Keratinocyte (primary cell): ENCODE measurements around the gene GNB1L. TPM values are rescaled to one million over a fixed set of nuclear protein-coding genes. Genes with fewer than 3 reads are reported as not detected.
A peak's percentile ranks its signal among the peaks of the same experiment; 100 is the strongest.

Experiments
- DNase-seq: peaks from one replicate; pipeline ENCODE4 v3.0.0-alpha.2; 2011; ENCODE audit warnings: low read depth, missing footprints, low spot score
- FAIRE-seq: peaks from 2 replicates; lab custom pipeline; 2011; peaks lifted over from hg19 to GRCh38; lab: Jason Lieb, UNC
- H2AFZ ChIP-seq: 2 replicates; pipeline ENCODE4 v1.6.0; 2012; ENCODE audit warnings: low read length, control low read depth, inconsistent platforms; ENCODE audit not compliant: control insufficient read depth
- H3K27ac ChIP-seq: 2 replicates; pipeline ENCODE4 v1.5.1; 2011; ENCODE audit warnings: low read length; ENCODE audit not compliant: control insufficient read depth, insufficient read depth
- H3K27me3 ChIP-seq: 3 replicates; pipeline ENCODE4 v1.6.0; 2011; ENCODE audit warnings: low read length; ENCODE audit not compliant: control insufficient read depth, insufficient read depth; ENCODE audit errors: extremely low read depth
- H3K36me3 ChIP-seq, 2 experiments: 2 replicates in 1 of 2; 3 replicates in 1 of 2; pipeline ENCODE4 v1.5.1; 2011; ENCODE audit warnings: low read length in 2 of 2, mild to moderate bottlenecking in 1 of 2; ENCODE audit not compliant: control insufficient read depth in 2 of 2, insufficient read depth in 2 of 2; ENCODE audit errors: extremely low read depth in 1 of 2
- H3K4me1 ChIP-seq: 3 replicates; pipeline ENCODE4 v1.5.1; 2011; ENCODE audit warnings: low read length; ENCODE audit not compliant: control insufficient read depth, insufficient read depth; ENCODE audit errors: extremely low read depth
- H3K4me2 ChIP-seq: 3 replicates; pipeline ENCODE4 v1.6.0; 2011; ENCODE audit warnings: low read depth, low read length; ENCODE audit not compliant: control insufficient read depth, insufficient read depth; ENCODE audit errors: extremely low read depth
- H3K4me3 ChIP-seq, 3 experiments: fragments of 200-600 bp in 1 of 3; sonication (generic) in 1 of 3; 2 replicates in 2 of 3; 3 replicates in 1 of 3; pipeline ENCODE4 v1.5.1; 2011 to 2016; ENCODE audit warnings: low read length in 3 of 3, mild to moderate bottlenecking in 3 of 3, control low read depth in 2 of 3, inconsistent platforms in 1 of 3, low read depth in 1 of 3, mixed read lengths in 1 of 3, mixed run types in 1 of 3, moderate library complexity in 1 of 3; ENCODE audit not compliant: control insufficient read depth in 2 of 3, insufficient read depth in 2 of 3; ENCODE audit errors: extremely low read depth in 1 of 3
- H3K79me2 ChIP-seq: 2 replicates; pipeline ENCODE4 v1.6.0; 2012; ENCODE audit warnings: low read length; ENCODE audit not compliant: control insufficient read depth, insufficient read depth
- H3K9ac ChIP-seq: 3 replicates; pipeline ENCODE4 v1.6.0; 2011; ENCODE audit warnings: low read length; ENCODE audit not compliant: control insufficient read depth, insufficient read depth; ENCODE audit errors: extremely low read depth
- H3K9me1 ChIP-seq: 3 replicates; pipeline ENCODE4 v1.6.0; 2011; ENCODE audit warnings: low read length; ENCODE audit not compliant: control insufficient read depth, insufficient read depth; ENCODE audit errors: extremely low read depth
- H3K9me3 ChIP-seq: 2 replicates; pipeline ENCODE4 v1.5.1; 2012; ENCODE audit warnings: low read depth, low read length; ENCODE audit not compliant: control insufficient read depth
- H4K20me1 ChIP-seq: 3 replicates; pipeline ENCODE4 v1.6.0; 2011; ENCODE audit warnings: low read length; ENCODE audit not compliant: control insufficient read depth, insufficient read depth; ENCODE audit errors: extremely low read depth
- CTCF ChIP-seq, 3 experiments: IDR thresholded peaks in 1 of 3; conservative IDR thresholded peaks in 1 of 3; optimal IDR thresholded peaks in 1 of 3; 2 replicates in 2 of 3; 3 replicates in 1 of 3; pipeline versions ENCODE3 to v1.5.1; 2011; ENCODE audit warnings: low read length in 3 of 3, mild to moderate bottlenecking in 3 of 3, moderate library complexity in 2 of 3, control low read depth in 1 of 3, inconsistent platforms in 1 of 3; ENCODE audit not compliant: insufficient read depth in 2 of 3; ENCODE audit errors: extremely low read depth in 1 of 3
- EZH2 ChIP-seq: IDR thresholded peaks from one replicate; pipeline ENCODE4 v1.6.1; 2012; ENCODE audit warnings: inconsistent platforms, mild to moderate bottlenecking, low read length, moderate library complexity
- dilution Hi-C: fragments of 300-500 bp; cut with MboI; formaldehyde crosslinking; loops from one replicate; pipeline ENCODE4 v1.7.0; 2020; ENCODE audit warnings: low sequenced_read_pairs; ENCODE audit not compliant: extremely low pct_ligation_motif_present
- polyA plus RNA-seq, 5 experiments: library from polyadenylated mRNA; depleted of rRNA in 3 of 5; stranded (reverse) in 3 of 5; stranded (forward) in 1 of 5; unstranded in 1 of 5; fragments of >200 nt; gene quantifications; 1 replicate in 1 of 5; 2 replicates in 3 of 5; 3 replicates in 1 of 5; pipeline versions ENCODE4 v1.2.1 to v1.2.3, GENCODE V29; 2011 to 2012; ENCODE audit warnings: missing spikeins in 2 of 5, low read depth in 1 of 5, low replicate concordance in 1 of 5

Gene GNB1L
- polyA plus RNA-seq, 1 donor (not counting 4 experiments of a cell fraction or from before 2014, with no cell fraction given), result 2.0 TPM

DNA sequence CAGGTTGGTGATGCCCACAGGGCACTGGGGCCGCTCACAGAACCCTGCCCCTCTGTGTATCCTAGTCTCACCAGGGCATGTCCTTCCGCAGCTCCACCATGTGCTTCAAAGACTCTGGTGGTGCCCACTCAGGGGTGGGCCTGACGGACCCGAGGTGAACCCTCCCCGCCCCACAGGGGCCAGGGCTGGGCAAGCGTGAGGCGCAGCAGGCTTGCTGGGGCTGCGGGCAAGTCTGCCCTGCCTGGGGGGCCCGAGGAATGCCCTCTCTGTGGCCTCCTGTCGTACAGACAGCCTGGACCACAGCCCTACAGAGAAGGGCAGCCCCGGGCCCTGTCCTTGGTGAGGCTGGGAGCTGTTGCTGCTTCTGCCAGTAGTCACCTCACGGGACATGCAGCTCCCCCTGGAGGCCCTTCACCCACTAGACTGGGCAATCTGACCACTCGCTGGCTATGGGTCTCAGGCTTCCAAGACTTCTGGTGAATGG lies 53.9 kb downstream of the GNB1L start:
- no peaks in the 10 kb centered on the region for H4K20me1 ChIP-seq
- peaks cover 16% of the 10 kb centered on the region for H3K4me1 ChIP-seq
- H3K36me3 ChIP-seq, result peaks cover 0 to 4% of the 10 kb centered on the region in 2 experiments
- DNase-seq (no peak), FAIRE-seq (no peak)
- no peak overlapping the region for H3K4me3 ChIP-seq
- no peak overlapping the region for H3K4me2 ChIP-seq
- no peak overlapping the region for H3K9ac ChIP-seq
- no peaks in the 10 kb centered on the region for H3K9me1 ChIP-seq
- H3K9me3 ChIP-seq, result no peaks in the 10 kb centered on the region
- H3K27ac ChIP-seq, result no peak overlapping the region
- H3K27me3 ChIP-seq, result no peaks in the 10 kb centered on the region
- H3K79me2 ChIP-seq, result no peaks in the 10 kb centered on the region
- TF ChIP-seq CTCF (optimal IDR thresholded peaks at IDR 0.05 in 1 of 3, IDR thresholded peaks at IDR 0.05 in 1 of 3, conservative IDR thresholded peaks at IDR 0.05 in 1 of 3; ENCODE audit: extremely low read depth in 1 of 3, insufficient read depth in 2 of 3, low read length in 3 of 3), result peak in 2 of 3 experiments; percentile 11 to 46
- no peak for TF ChIP-seq EZH2
- dilution Hi-C loops, result no loop called here
- no peak overlapping the region for H2AFZ ChIP-seq

- no peaks in the 10 kb centered on the region for H4K20me1 ChIP-seq
- no peaks in the 10 kb centered on the region for H3K9me1 ChIP-seq
- no peak overlapping the region for H3K4me3 ChIP-seq
- H3K9ac ChIP-seq, result no peak overlapping the region
- H3K79me2 ChIP-seq, result no peaks in the 10 kb centered on the region
- peaks cover 13% of the 10 kb centered on the region for H3K4me1 ChIP-seq
- no peak for DNase-seq
- H2AFZ ChIP-seq, result no peak overlapping the region
- H3K27me3 ChIP-seq, result no peaks in the 10 kb centered on the region
- no peak overlapping the region for H3K27ac ChIP-seq
- H3K9me3 ChIP-seq, result no peaks in the 10 kb centered on the region
- FAIRE-seq, result no peak
- TF ChIP-seq EZH2 (no peak), CTCF (optimal IDR thresholded peaks at IDR 0.05 in 1 of 3, IDR thresholded peaks at IDR 0.05 in 1 of 3, conservative IDR thresholded peaks at IDR 0.05 in 1 of 3; ENCODE audit: extremely low read depth in 1 of 3, insufficient read depth in 2 of 3, low read length in 3 of 3) (no peak)
- dilution Hi-C loops, result no loop called here
- H3K36me3 ChIP-seq, result peaks cover 0 to 4% of the 10 kb centered on the region in 2 experiments
- H3K4me2 ChIP-seq, result no peak overlapping the region
These were observed 54.4 kb downstream of the GNB1L start for GRCh38 chr22:19800306-19800705.
